Sigmoid colon (tissue), 4 donors: ENCODE measurements around the gene KRTAP9-7.
"Not testable (repeated sequence)": the region's sequence is repeated elsewhere in the genome, so short reads cannot be mapped to it uniquely, and the experiment has no call there.

ENCODE experiments used
- EP300 ChIP-seq, 4 donors: sonication (generic); formaldehyde crosslinking; IDR thresholded peaks; one replicate each; pipeline ENCODE4 v1.6.1; 2017; ENCODE audit warnings: antibody characterized with exemption in 4 of 4
- POLR2A ChIP-seq, 2 donors: fragments of 450-650 bp; IDR thresholded peaks; one replicate each; pipeline ENCODE4 v1.6.1; 2016; ENCODE audit warnings: antibody characterized with exemption in 2 of 2, mild to moderate bottlenecking in 2 of 2, moderate library complexity in 2 of 2
- TF ChIP-seq, protein P1 (sequence below), 4 experiments: fragments of 450-650 bp in 3 of 4; fragments of 200-600 bp in 1 of 4; IDR thresholded peaks; one replicate each; pipeline ENCODE4 v1.5.1; 2016 to 2019; ENCODE audit warnings: antibody characterized with exemption in 4 of 4, mild to moderate bottlenecking in 3 of 4, moderate library complexity in 2 of 4

- TF ChIP-seq, protein P1, sequence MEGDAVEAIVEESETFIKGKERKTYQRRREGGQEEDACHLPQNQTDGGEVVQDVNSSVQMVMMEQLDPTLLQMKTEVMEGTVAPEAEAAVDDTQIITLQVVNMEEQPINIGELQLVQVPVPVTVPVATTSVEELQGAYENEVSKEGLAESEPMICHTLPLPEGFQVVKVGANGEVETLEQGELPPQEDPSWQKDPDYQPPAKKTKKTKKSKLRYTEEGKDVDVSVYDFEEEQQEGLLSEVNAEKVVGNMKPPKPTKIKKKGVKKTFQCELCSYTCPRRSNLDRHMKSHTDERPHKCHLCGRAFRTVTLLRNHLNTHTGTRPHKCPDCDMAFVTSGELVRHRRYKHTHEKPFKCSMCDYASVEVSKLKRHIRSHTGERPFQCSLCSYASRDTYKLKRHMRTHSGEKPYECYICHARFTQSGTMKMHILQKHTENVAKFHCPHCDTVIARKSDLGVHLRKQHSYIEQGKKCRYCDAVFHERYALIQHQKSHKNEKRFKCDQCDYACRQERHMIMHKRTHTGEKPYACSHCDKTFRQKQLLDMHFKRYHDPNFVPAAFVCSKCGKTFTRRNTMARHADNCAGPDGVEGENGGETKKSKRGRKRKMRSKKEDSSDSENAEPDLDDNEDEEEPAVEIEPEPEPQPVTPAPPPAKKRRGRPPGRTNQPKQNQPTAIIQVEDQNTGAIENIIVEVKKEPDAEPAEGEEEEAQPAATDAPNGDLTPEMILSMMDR (IDR thresholded peaks at IDR 0.05), result not testable (repeated sequence)
- not testable (repeated sequence) for TF ChIP-seq EP300, POLR2A (IDR thresholded peaks at IDR 0.05)
These were observed at the start of gene KRTAP9-7 for GRCh38 chr17:41275648-41276190.
